Omental fat pad (tissue), 4 donors: Measurements from ENCODE around the gene EPHB3. TPM values are rescaled to one million over a fixed set of nuclear protein-coding genes. Genes with fewer than 3 reads are reported as not detected.

Source experiments
- ATAC-seq: fragments of 150-250 bp; one replicate; pipeline ENCODE4 v1.9.1; 2016; ENCODE audit warnings: mild to moderate bottlenecking, moderate library complexity; ENCODE audit not compliant: low FRiP score
- DNase-seq: peaks from one replicate; pipeline ENCODE4 v3.0.0-alpha.2; 2019; ENCODE audit warnings: low spot score
- CTCF ChIP-seq, 3 donors: fragments of 450-650 bp; IDR thresholded peaks; one replicate each; pipeline ENCODE4 v1.5.1; 2016 to 2017; ENCODE audit warnings: antibody characterized with exemption in 3 of 3, mild to moderate bottlenecking in 3 of 3, moderate library complexity in 2 of 3
- total RNA-seq, 4 donors: library from RNA; depleted of rRNA; stranded (reverse); fragments of >200 nt; gene quantifications; one replicate each; pipeline ENCODE4 v1.1.0, GENCODE V29; 2016

Gene EPHB3
- total RNA-seq, 4 donors from 2014 or later = 0.79 to 3.1 (median 2.1) TPM

DNA sequence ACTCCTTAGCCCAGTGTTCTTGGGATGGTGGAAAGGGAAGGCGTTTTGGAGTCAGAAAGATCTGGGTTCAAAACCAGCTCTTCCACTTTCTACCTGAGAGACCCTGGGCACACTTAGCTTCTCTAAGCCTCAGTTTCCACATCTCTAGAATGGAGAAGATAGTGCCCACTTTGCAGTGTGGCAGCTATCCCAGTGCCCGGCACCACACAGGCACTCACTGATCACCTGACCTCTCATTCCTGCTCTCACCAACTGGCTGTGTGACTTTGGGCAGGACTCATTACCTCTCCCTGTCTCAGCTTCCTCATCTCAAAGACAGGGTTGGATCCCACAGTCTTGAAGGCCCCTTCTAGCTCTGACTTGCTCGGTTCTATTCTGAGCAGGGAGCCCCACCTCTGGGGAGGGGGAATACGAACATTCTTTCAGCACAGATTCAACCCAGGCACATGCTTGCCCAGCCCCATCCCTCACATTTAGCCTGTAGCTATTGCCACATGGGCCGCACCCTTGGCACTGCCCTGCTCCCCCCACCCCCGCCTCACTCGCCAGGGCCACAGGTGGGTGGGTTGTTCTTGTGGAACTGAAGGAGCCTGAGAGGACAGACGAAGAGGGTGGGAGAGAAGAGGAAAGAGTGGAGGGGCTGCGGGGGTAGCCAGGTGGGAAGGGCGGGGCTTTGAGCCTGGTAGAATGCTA, 39.2 kb downstream of the EPHB3 start:
- no peak for ATAC-seq
- no peak for TF ChIP-seq CTCF (IDR thresholded peaks at IDR 0.05)
- no peak for DNase-seq

DNA sequence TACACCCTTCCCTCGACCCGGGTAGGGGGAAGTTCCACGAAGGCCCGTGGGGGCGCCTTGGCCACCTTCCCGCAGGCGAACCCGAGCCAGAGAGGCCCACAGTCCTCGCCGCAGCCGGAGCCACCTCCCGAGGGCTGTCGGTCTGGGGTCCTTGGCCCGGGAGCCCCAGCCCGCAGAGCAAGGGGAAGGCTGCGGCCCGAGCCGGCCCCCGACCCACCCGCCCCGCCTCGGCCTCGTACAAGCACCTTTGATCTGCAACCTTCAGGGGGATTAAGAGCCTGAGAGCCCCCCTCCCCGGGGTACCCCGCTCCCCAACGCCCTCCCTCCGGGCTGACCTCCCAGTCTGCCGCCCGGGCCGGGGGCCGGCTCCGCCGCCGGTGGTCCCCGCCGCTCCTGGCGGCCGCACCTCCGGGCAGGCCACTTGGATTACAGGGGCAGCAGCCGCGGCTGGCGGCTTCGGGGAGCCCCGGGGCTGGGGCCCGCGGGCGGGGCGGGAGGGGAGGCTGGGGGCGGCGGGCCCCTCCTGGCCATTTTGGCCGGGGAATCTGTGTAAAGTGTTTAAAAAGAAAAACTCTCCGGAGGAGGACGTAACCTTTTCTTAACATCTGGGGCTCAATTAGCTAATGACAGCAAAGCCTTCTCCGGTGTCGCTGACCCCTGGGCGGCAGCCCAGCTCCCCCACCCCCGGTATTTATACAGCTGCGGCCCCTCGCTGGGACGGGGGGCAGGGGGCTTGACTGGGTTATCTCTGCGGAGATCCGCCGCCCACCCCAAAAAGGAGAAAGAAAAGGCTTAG, 40.2 kb downstream of the EPHB3 start:
- DNase-seq (no peak), ATAC-seq (no peak)
- no peak for TF ChIP-seq CTCF (IDR thresholded peaks at IDR 0.05)

DNA sequence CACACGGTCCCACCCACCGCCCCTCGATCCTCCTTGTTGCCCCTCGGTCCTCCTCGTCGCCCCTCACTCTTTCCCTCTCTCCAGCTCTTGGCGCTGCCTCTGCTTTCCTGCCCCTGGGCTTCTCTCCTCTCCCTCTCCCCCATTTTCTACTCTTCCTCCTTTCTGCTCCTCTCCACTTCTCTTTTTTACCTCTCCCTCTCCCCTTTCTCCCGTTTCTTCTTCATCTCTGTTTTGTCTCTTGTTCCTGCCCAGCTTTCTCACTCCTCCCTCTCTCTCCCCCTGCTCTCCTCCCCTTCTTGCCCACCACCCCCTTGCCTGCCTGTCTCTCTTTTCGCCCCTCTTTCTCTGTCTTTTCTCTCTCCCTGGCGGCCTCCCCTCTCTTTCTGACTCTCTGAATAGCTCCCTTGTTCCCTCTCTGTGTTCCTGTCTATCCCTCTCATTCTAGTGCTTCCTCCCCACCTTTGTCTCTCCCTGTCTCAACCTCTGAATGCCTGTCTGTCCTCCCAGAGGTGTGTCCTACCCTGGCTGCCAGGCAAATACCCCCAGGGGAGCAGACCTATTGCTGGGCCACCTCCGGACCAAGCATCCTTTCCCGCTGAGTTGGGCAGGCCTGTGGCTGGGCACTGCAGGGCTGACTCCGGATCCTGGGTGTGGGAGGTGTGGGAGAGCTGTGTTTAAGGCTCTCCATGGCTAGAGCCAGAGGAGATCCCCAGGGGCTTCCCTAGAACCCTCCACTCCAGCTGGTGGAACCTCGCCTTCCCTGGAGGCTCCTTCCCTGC, 41.0 kb downstream of the EPHB3 start:
- TF ChIP-seq CTCF (IDR thresholded peaks at IDR 0.05) = no peak
- no peak for DNase-seq
- ATAC-seq = peak; percentile 56

GRCh38 chr3:184603151-184604030, 41.8 kb downstream of the EPHB3 start:
- ATAC-seq (no peak), DNase-seq (no peak)
- no peak for TF ChIP-seq CTCF (IDR thresholded peaks at IDR 0.05)

DNA sequence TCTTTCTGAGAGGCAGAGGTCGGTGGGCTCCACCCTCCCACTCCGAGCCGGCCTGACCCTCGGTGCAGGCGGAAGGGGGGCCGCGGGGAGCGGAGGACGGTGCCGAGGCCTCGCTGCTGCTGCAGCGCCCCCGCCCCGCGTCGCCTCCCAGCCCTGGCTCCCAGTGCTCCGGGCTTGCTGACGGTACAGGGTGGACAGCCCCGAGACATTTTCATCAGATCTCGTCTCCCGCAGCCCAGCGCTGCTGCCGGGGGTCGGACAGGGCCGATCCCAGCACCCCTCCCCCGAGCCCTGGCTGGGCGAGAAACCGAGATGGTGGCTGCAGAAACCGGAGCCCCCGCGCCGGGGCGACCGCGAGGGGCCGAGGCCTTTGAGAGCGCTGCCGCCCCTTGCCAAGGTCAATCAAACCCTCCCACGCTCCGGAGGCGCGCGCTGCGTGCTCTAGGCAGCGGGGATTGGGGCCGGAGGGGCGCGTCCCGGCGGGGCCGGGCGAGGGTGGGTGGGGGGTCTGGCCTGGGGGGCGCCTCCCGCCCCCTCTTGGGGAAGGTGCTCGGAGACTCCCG, 42.5 kb downstream of the EPHB3 start:
- DNase-seq = no peak
- ATAC-seq = peak; percentile 24
- TF ChIP-seq CTCF (IDR thresholded peaks at IDR 0.05) = no peak
